K562 (cell line): ENCODE results near the gene LCN1. TPM values are rescaled to one million over a fixed set of nuclear protein-coding genes. Genes with fewer than 3 reads are reported as not detected.

Source experiments
- ARID1B ChIP-seq: fragments of 450-650 bp; IDR thresholded peaks from 2 replicates; pipeline ENCODE4 v1.6.1; 2016; ENCODE audit warnings: antibody characterized with exemption, mild to moderate bottlenecking, inconsistent platforms
- ATF3 ChIP-seq, 2 experiments: fragments of 450-650 bp in 1 of 2; sonication (generic) in 1 of 2; formaldehyde crosslinking in 1 of 2; IDR thresholded peaks in 1 of 2; conservative IDR thresholded peaks in 1 of 2; 2 replicates each; pipeline versions ENCODE4 v1.6.1 to v1.8.1; 2016 to 2023; ENCODE audit warnings: mild to moderate bottlenecking in 2 of 2, moderate library complexity in 2 of 2, inconsistent platforms in 1 of 2, missing genetic modification reagents in 1 of 2
- CBFA2T2 ChIP-seq: fragments of 450-650 bp; conservative IDR thresholded peaks from 2 replicates; pipeline ENCODE4 v1.6.1; 2017; ENCODE audit warnings: mild to moderate bottlenecking
- CHD2 ChIP-seq: IDR thresholded peaks from 2 replicates; pipeline ENCODE4 v1.6.1; 2011; ENCODE audit warnings: low read depth, low read length
- CREM ChIP-seq: IDR thresholded peaks from 2 replicates; pipeline ENCODE4 v1.6.1; 2014; ENCODE audit warnings: antibody characterized with exemption, low read depth
- ELK3 ChIP-seq: fragments of 450-650 bp; formaldehyde crosslinking; IDR thresholded peaks from 2 replicates; pipeline ENCODE4 v1.4.0; 2020; ENCODE audit warnings: mild to moderate bottlenecking
- EP300 ChIP-seq: IDR thresholded peaks from 2 replicates; pipeline ENCODE4 v1.6.1; 2012; ENCODE audit warnings: low read length, improper control_type of control experiment
- EWSR1 ChIP-seq: fragments of 450-650 bp; IDR thresholded peaks from 2 replicates; pipeline ENCODE4 v1.6.1; 2018; ENCODE audit warnings: borderline replicate concordance, mild to moderate bottlenecking, low read depth, moderate library complexity; ENCODE audit not compliant: partially characterized antibody
- HNRNPL ChIP-seq: fragments of 200-400 bp; formaldehyde crosslinking; IDR thresholded peaks from 2 replicates; pipeline ENCODE4 v1.6.1; 2017; ENCODE audit warnings: low read depth, mild to moderate bottlenecking, low read length
- JUND ChIP-seq, 2 experiments: IDR thresholded peaks; 2 replicates in 1 of 2; 3 replicates in 1 of 2; pipeline ENCODE4 v1.6.1; 2011; ENCODE audit warnings: borderline replicate concordance in 2 of 2, low read depth in 2 of 2, low read length in 2 of 2, improper control_type of control experiment in 1 of 2, missing biosample characterization in 1 of 2, missing genetic modification characterization in 1 of 2, missing genetic modification reagents in 1 of 2
- MEF2A ChIP-seq: IDR thresholded peaks from 2 replicates; pipeline ENCODE4 v1.6.1; 2011; ENCODE audit warnings: low read depth, mild to moderate bottlenecking, low read length, moderate library complexity; ENCODE audit not compliant: control insufficient read depth
- MLX ChIP-seq, 2 experiments: fragments of 450-650 bp in 1 of 2; sonication (generic) in 1 of 2; formaldehyde crosslinking; conservative IDR thresholded peaks; 2 replicates each; pipeline versions ENCODE4 v1.4.0 to v1.8.1; 2020 to 2022; ENCODE audit warnings: mild to moderate bottlenecking in 1 of 2, missing genetic modification reagents in 1 of 2
- NCOA1 ChIP-seq: fragments of 450-650 bp; IDR thresholded peaks from 2 replicates; pipeline ENCODE4 v1.6.1; 2016; ENCODE audit warnings: low read depth
- NR4A1 ChIP-seq, 2 experiments: fragments of 250-450 bp in 1 of 2; fragments of 450-650 bp in 1 of 2; sonication (Bioruptor Pico) in 1 of 2; IDR thresholded peaks; 2 replicates each; pipeline versions ENCODE4 v1.4.0 to v1.6.1; 2016 to 2020; ENCODE audit warnings: mild to moderate bottlenecking in 2 of 2, missing compliant biosample characterization in 1 of 2, missing genetic modification characterization in 1 of 2, moderate library complexity in 1 of 2
- PHB ChIP-seq: fragments of 250-450 bp; sonication (Bioruptor Pico); IDR thresholded peaks from 2 replicates; pipeline ENCODE4 v1.5.0; 2021
- RBM15 ChIP-seq: fragments of 200-400 bp; formaldehyde crosslinking; IDR thresholded peaks from 2 replicates; pipeline ENCODE4 v1.6.1; 2018; ENCODE audit warnings: mild to moderate bottlenecking, low read length, moderate library complexity; ENCODE audit not compliant: insufficient read depth
- RBM17 ChIP-seq: fragments of 200-400 bp; formaldehyde crosslinking; IDR thresholded peaks from 2 replicates; pipeline ENCODE4 v1.6.1; 2017; ENCODE audit warnings: low read depth, mild to moderate bottlenecking, low read length, borderline replicate concordance
- RCOR1 ChIP-seq, 2 experiments: IDR thresholded peaks; 2 replicates each; pipeline ENCODE4 v1.6.1; 2012; ENCODE audit warnings: low read depth in 2 of 2, low read length in 2 of 2, borderline replicate concordance in 1 of 2, improper control_type of control experiment in 1 of 2
- RFX7 ChIP-seq: fragments of 250-450 bp; sonication (Bioruptor Pico); IDR thresholded peaks from 2 replicates; pipeline ENCODE4 v1.5.1; 2021; ENCODE audit warnings: mild to moderate bottlenecking
- SIN3A ChIP-seq, 2 experiments: fragments of 150-350 bp in 1 of 2; IDR thresholded peaks; 2 replicates each; pipeline ENCODE4 v1.6.1; 2011 to 2016; ENCODE audit warnings: borderline replicate concordance in 2 of 2, low read depth in 2 of 2, low read length in 2 of 2, mild to moderate bottlenecking in 2 of 2, moderate library complexity in 2 of 2; ENCODE audit not compliant: control insufficient read depth in 1 of 2
- SMARCA5 ChIP-seq: fragments of 450-650 bp; IDR thresholded peaks from 2 replicates; pipeline ENCODE4 v1.6.1; 2016
- STAG1 ChIP-seq: sonication (generic); formaldehyde crosslinking; IDR thresholded peaks from 2 replicates; pipeline ENCODE4 v1.5.0; 2020; ENCODE audit warnings: missing genetic modification reagents, borderline replicate concordance
- TCF7L2 ChIP-seq: fragments of 150-350 bp; IDR thresholded peaks from 2 replicates; pipeline ENCODE4 v1.6.1; 2016; ENCODE audit warnings: low read depth, mild to moderate bottlenecking, low read length, moderate library complexity
- ZBTB7A ChIP-seq: IDR thresholded peaks from 2 replicates; pipeline ENCODE4 v1.6.1; 2011; ENCODE audit warnings: low read depth, mild to moderate bottlenecking, low read length, moderate library complexity, borderline replicate concordance; ENCODE audit not compliant: control insufficient read depth
- ZFPM2 ChIP-seq: fragments of 250-450 bp; sonication (Bioruptor Pico); IDR thresholded peaks from 2 replicates; pipeline ENCODE4 v1.5.1; 2022; ENCODE audit warnings: mild to moderate bottlenecking
- ZNF217 ChIP-seq: sonication (generic); formaldehyde crosslinking; IDR thresholded peaks from 2 replicates; pipeline ENCODE4 v1.8.0; 2022; ENCODE audit warnings: mild to moderate bottlenecking, missing genetic modification reagents
- ZNF24 ChIP-seq: fragments of 450-650 bp; IDR thresholded peaks from 2 replicates; pipeline ENCODE4 v1.6.1; 2016
- ZNF583 ChIP-seq: fragments of 250-450 bp; sonication (Bioruptor Pico); IDR thresholded peaks from 2 replicates; pipeline ENCODE4 v1.4.0; 2020
- ZSCAN29 ChIP-seq: fragments of 450-650 bp; IDR thresholded peaks from 2 replicates; pipeline ENCODE4 v1.6.1; 2017
- polyA plus RNA-seq, 8 experiments: library from polyadenylated mRNA; depleted of rRNA in 4 of 8; stranded (reverse) in 5 of 8; unstranded in 3 of 8; fragments of >200 nt; fragmentation: Nextera tagmentation in 2 of 8; fragmentation: Illumina TruSeq in 1 of 8; extraction: Ambion mirVana in 2 of 8; extraction: Trizol in 1 of 8; gene quantifications; 2 replicates each; pipeline versions ENCODE4 v1.2.1 to v1.2.3, GENCODE V29; 2011 to 2014; ENCODE audit warnings: inconsistent platforms in 1 of 8, missing spikeins in 1 of 8
- total RNA-seq, 7 experiments: library from RNA; depleted of rRNA in 6 of 7; stranded (reverse); fragments of >200 nt in 6 of 7; fragmentation: Illumina TruSeq in 2 of 7; extraction: Trizol in 2 of 7; gene quantifications; 2 replicates each; pipeline versions ENCODE4 v1.2.1 to v1.2.3, GENCODE V29; 2011 to 2021; ENCODE audit warnings: low replicate concordance in 1 of 7

The LCN1 gene
- total and polyA plus RNA-seq, 9 of the 15 experiments (the other 6 are each of a cell fraction or from before 2014, with no cell fraction given): not detected

GRCh38 chr9:135555203-135555602 lies 34.0 kb downstream of the LCN1 start (continued):
- TF ChIP-seq PHB (CRISPR knock-in tag) (no peak), EWSR1 (no peak), SIN3A (IDR thresholded peaks at IDR 0.05; ENCODE audit: borderline replicate concordance in 2 of 2, control insufficient read depth in 1 of 2, low read depth in 2 of 2, low read length in 2 of 2) (no peak), ZNF24 (no peak), ARID1B (peak; percentile 7; the same call in 1 of the 2 replicates), CBFA2T2 (no peak), RFX7 (CRISPR knock-in tag) (no peak), ELK3 (CRISPR knock-in tag) (no peak), NCOA1 (no peak), ATF3 (IDR thresholded peaks at IDR 0.05) (peak; percentile 86), ATF3 (CRISPR knock-in tag; conservative IDR thresholded peaks at IDR 0.05) (no peak), EP300 (no peak), SMARCA5 (no peak), ZFPM2 (CRISPR knock-in tag) (no peak), NR4A1 (CRISPR knock-in tag; IDR thresholded peaks at IDR 0.05) (no peak), NR4A1 (tag; IDR thresholded peaks at IDR 0.05) (no peak), MLX (CRISPR knock-in tag; conservative IDR thresholded peaks at IDR 0.05) (no peak), ZBTB7A (no peak), ZNF217 (CRISPR knock-in tag) (no peak), HNRNPL (no peak), RBM17 (no peak), ZNF583 (CRISPR knock-in tag) (no peak), MEF2A (no peak), ZSCAN29 (no peak), JUND (IDR thresholded peaks at IDR 0.05; ENCODE audit: borderline replicate concordance, low read depth, low read length) (peak; percentile 80; the same call in 1 of the 2 replicates), JUND (tag; IDR thresholded peaks at IDR 0.05; ENCODE audit: borderline replicate concordance, low read depth, low read length) (no peak), CREM (0 out of 2 replicates have a peak, but pooled peaks have one; percentile 11), STAG1 (no peak), CHD2 (no peak), RCOR1 (IDR thresholded peaks at IDR 0.05; ENCODE audit: borderline replicate concordance in 1 of 2, low read depth in 2 of 2, low read length in 2 of 2) (0 out of 4 replicates have a peak, but pooled peaks of 1 of the 2 experiments have one; percentile 9), RBM15 (no peak), TCF7L2 (no peak)
